GM18867 (cell line): ENCODE data around the gene ZNF662.

Experiments used
- ATAC-seq: cut with Tn5 transposase; IDR thresholded peaks from one replicate; pipeline ENCODE4 v1.9.1; 2021; ENCODE audit warnings: mild to moderate bottlenecking, moderate library complexity; ENCODE audit not compliant: unreplicated experiment

ZNF662 gene

GRCh38 chr3:42935472-42935871, 29.5 kb downstream of the ZNF662 start:
- ATAC-seq, result no peak

- ATAC-seq, result no peak
These were observed 30.4 kb downstream of the ZNF662 start for GRCh38 chr3:42936157-42936981.

- ATAC-seq, result no peak
These were observed 31.4 kb downstream of the ZNF662 start for GRCh38 chr3:42937334-42937733.

- no peak for ATAC-seq
These were observed 36.8 kb downstream of the ZNF662 start for GRCh38 chr3:42942693-42943092.

- no peak for ATAC-seq
These were observed 40.1 kb downstream of the ZNF662 start for GRCh38 chr3:42946050-42946449.

- no peak for ATAC-seq
These were observed 51.6 kb downstream of the ZNF662 start for GRCh38 chr3:42957573-42957972.

- no peak for ATAC-seq
These were observed 54.3 kb downstream of the ZNF662 start for GRCh38 chr3:42960282-42960681.

GRCh38 chr3:42960786-42961185, 54.8 kb downstream of the ZNF662 start:
- ATAC-seq, result no peak

- no peak for ATAC-seq
These were observed 55.7 kb downstream of the ZNF662 start for GRCh38 chr3:42961633-42962032.

GRCh38 chr3:42963269-42963668, 57.3 kb downstream of the ZNF662 start:
- ATAC-seq, result no peak

GRCh38 chr3:42964266-42964665, 58.3 kb downstream of the ZNF662 start:
- no peak for ATAC-seq
